NCI-H446 (cell line): ENCODE data around the gene TRIM9.
A peak's percentile ranks its signal among the peaks of the same experiment; 100 is the strongest.
"Not testable (repeated sequence)": the region's sequence is repeated elsewhere in the genome, so short reads cannot be mapped to it uniquely, and the experiment has no call there.

Source experiments
- DNase-seq, 2 experiments: peaks; one replicate each; lab custom pipeline; 2025; lab: John Stamatoyannopoulos, UW

Gene TRIM9

GRCh38 chr14:51004801-51005526, 89.9 kb downstream of the TRIM9 start:
- DNase-seq: no peak

- DNase-seq: peak; percentile 19 to 58
Measured at GRCh38 chr14:51004352-51004800, 90.5 kb downstream of the TRIM9 start.

GRCh38 chr14:51002406-51002999, 92.4 kb downstream of the TRIM9 start:
- peak in 1 of 2 experiments; percentile 58 for DNase-seq

- no peak for DNase-seq
Measured at GRCh38 chr14:51000566-51000965, 94.3 kb downstream of the TRIM9 start.

GRCh38 chr14:50999726-51000125, 95.2 kb downstream of the TRIM9 start:
- DNase-seq: no peak

GRCh38 chr14:50998612-50999011, 96.3 kb downstream of the TRIM9 start:
- DNase-seq: no peak

GRCh38 chr14:50997712-50998111, 97.2 kb downstream of the TRIM9 start:
- no peak for DNase-seq

GRCh38 chr14:50994158-50994557, 100.7 kb downstream of the TRIM9 start:
- not testable (repeated sequence) for DNase-seq

- DNase-seq: no peak
Measured at GRCh38 chr14:50985859-50986331, 109.0 kb downstream of the TRIM9 start.

- no peak for DNase-seq
Measured at GRCh38 chr14:50985124-50985858, 109.6 kb downstream of the TRIM9 start.

- no peak for DNase-seq
Measured at GRCh38 chr14:50984036-50984710, 110.7 kb downstream of the TRIM9 start.

- DNase-seq: no peak
Measured at GRCh38 chr14:50979941-50980850, 114.7 kb downstream of the TRIM9 start.

- DNase-seq: no peak
Measured at GRCh38 chr14:50978888-50979287, 116.0 kb downstream of the TRIM9 start.

- DNase-seq: no peak
Measured at GRCh38 chr14:50978529-50978871, 116.4 kb downstream of the TRIM9 start.

- no peak for DNase-seq
Measured at GRCh38 chr14:50977863-50978528, 116.9 kb downstream of the TRIM9 start.

- no peak for DNase-seq
Measured at GRCh38 chr14:50974118-50974517, 120.8 kb downstream of the TRIM9 start.

GRCh38 chr14:50972734-50973133, 122.2 kb downstream of the TRIM9 start:
- no peak for DNase-seq

GRCh38 chr14:50970886-50971781, 123.8 kb downstream of the TRIM9 start:
- no peak for DNase-seq

- no peak for DNase-seq
Measured at GRCh38 chr14:50967790-50968189, 127.1 kb downstream of the TRIM9 start.

GRCh38 chr14:50967103-50967502, 127.8 kb downstream of the TRIM9 start:
- no peak for DNase-seq
